Stomach (tissue), 4 donors: ENCODE measurements around the gene TMA7.

ENCODE experiments used
- CTCF ChIP-seq, 7 experiments: fragments of 450-650 bp in 4 of 7; fragments of 200-600 bp in 3 of 7; sonication (generic) in 3 of 7; IDR thresholded peaks; one replicate each; pipeline ENCODE4 v1.5.1; 2016 to 2019; ENCODE audit warnings: antibody characterized with exemption in 7 of 7, control low read depth in 2 of 7, mild to moderate bottlenecking in 1 of 7
- POLR2A ChIP-seq, 4 donors: fragments of 450-650 bp; IDR thresholded peaks; one replicate each; pipeline ENCODE4 v1.6.1; 2016; ENCODE audit warnings: antibody characterized with exemption in 4 of 4, control low read depth in 2 of 4, mild to moderate bottlenecking in 1 of 4, moderate library complexity in 1 of 4
- POLR2AphosphoS5 ChIP-seq, 3 donors: sonication (generic); formaldehyde crosslinking; IDR thresholded peaks; one replicate each; pipeline ENCODE4 v1.6.1; 2016; ENCODE audit warnings: antibody characterized with exemption in 3 of 3

- TF ChIP-seq CTCF (IDR thresholded peaks at IDR 0.05) = peak in 1 of 7 experiments; percentile 62
- no peak for TF ChIP-seq POLR2AphosphoS5 (IDR thresholded peaks at IDR 0.05)
- TF ChIP-seq POLR2A (IDR thresholded peaks at IDR 0.05) = no peak
Measured at GRCh38 chr3:48465237-48465530, 25.1 kb downstream of the TMA7 start.
